ENCODE results near the gene SDC3.

SDC3 gene

DNA sequence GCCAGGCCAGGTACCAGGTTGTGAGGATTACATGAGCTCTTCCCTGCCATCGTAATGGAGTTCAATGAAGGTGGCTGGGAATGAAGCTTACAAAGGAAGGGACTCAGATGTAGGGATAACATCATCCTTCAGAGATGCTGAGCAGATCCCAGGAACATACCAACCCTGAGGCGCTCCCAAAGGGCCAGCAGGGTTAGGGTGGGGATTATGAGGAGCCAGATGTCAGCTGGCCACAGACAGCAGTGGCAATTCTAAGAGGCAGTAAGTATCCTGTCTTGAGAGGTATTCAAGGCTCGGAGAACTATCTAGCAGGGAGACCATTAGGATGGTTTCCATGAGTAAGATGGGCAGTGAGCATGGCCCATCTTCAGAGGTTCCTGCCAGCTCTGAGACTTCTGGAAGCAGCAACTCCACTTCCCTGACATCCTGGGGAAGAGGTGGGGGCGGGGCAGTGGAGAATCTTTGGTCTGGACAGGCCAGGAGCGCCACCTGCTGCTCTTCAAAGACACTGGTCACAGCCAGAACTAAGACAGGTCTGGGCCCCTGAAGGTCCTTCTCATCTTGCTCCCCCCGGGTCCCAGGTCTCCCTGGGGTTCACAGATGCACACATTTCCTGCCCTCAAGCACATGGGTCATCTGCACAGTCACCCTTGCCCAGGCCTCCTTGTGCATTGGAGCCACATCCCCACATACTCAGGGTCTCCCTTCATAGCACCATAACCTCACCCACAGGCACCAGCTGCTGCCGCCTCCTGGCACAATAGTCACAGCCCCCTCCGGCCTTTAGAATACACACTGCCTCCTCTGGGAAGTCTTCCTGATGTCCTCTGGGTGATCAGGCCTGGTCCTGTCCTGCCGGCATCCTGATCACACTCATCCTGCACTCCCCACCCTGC lies 2.7 kb upstream of the SDC3 start:
- DNase-seq = peak; percentile 86
- Histone ChIP-seq H2BK5ac (ENCODE audit: low read depth, low read length, poor library complexity, severe bottlenecking) (no peak overlapping the region), H2BK15ac (ENCODE audit: low read depth, poor library complexity, severe bottlenecking) (no peak overlapping the region), H3K9me3 (ENCODE audit: control insufficient read depth, low read length) (no peaks in the 10 kb centered on the region), H3K79me1 (replicated peaks; ENCODE audit: low read length, poor library complexity, severe bottlenecking) (peaks cover 6% of the 10 kb centered on the region), H3K18ac (ENCODE audit: low read depth in 1 of 2, low read length in 2 of 2) (peak overlapping the region in 1 of 2 experiments; percentile 49), H2BK12ac (ENCODE audit: low read length in 2 of 2) (peak overlapping the region; percentile 61 to 82), H3K27ac (ENCODE audit: low read length, poor library complexity, severe bottlenecking) (no peak overlapping the region), H3K4me3 (ENCODE audit: insufficient read depth in 1 of 2, low read depth in 1 of 2, low read length in 2 of 2) (no peak overlapping the region), H3K27me3 (ENCODE audit: control insufficient read depth in 1 of 2, insufficient read depth in 1 of 2, low read length in 2 of 2) (peaks cover 0 to 6% of the 10 kb centered on the region in 2 experiments), H3K14ac (ENCODE audit: low read length in 2 of 2) (no peak overlapping the region), H3K23ac (ENCODE audit: low read length in 2 of 2) (no peak overlapping the region), H3K4me1 (ENCODE audit: control insufficient read depth, insufficient read depth, low read depth, low read length) (peaks cover 24% of the 10 kb centered on the region), H2AK5ac (ENCODE audit: low read length, severe bottlenecking) (no peak overlapping the region), H4K91ac (ENCODE audit: low read length) (peak overlapping the region; percentile 81), H3K36me3 (ENCODE audit: control insufficient read depth in 1 of 2, insufficient read depth in 2 of 2, low read depth in 1 of 2, low read length in 2 of 2) (no peaks in the 10 kb centered on the region), H4K8ac (ENCODE audit: low read length) (peak overlapping the region; percentile 79), H2BK120ac (ENCODE audit: low read depth, low read length) (peak overlapping the region; percentile 61), H3K4me2 (ENCODE audit: low read length, poor library complexity, severe bottlenecking) (no peak overlapping the region), H3K4ac (ENCODE audit: low read depth in 1 of 2, low read length in 2 of 2) (peak overlapping the region in 1 of 2 experiments; percentile 46), H3K9ac (ENCODE audit: low read length) (no peak overlapping the region), H2AFZ (ENCODE audit: low read depth, low read length) (no peak overlapping the region)
- 47% methylated on average over 9 of the region's 9 CpGs for WGBS

- H4K91ac ChIP-seq (ENCODE audit: low read length) = peak overlapping the region; percentile 47
- peaks cover 0 to 6% of the 10 kb centered on the region in 2 experiments for H3K27me3 ChIP-seq (ENCODE audit: control insufficient read depth in 1 of 2, insufficient read depth in 1 of 2, low read length in 2 of 2)
- peaks cover 27% of the 10 kb centered on the region for H3K4me1 ChIP-seq (ENCODE audit: control insufficient read depth, insufficient read depth, low read depth, low read length)
- H2BK15ac ChIP-seq (ENCODE audit: low read depth, poor library complexity, severe bottlenecking) = no peak overlapping the region
- H2BK120ac ChIP-seq (ENCODE audit: low read depth, low read length) = no peak overlapping the region
- no peak overlapping the region for H2BK5ac ChIP-seq (ENCODE audit: low read depth, low read length, poor library complexity, severe bottlenecking)
- 76% methylated on average over 14 of the region's 14 CpGs for WGBS
- H2BK12ac ChIP-seq (ENCODE audit: low read length in 2 of 2) = peak overlapping the region; percentile 9 to 83
- H3K27ac ChIP-seq (ENCODE audit: low read length, poor library complexity, severe bottlenecking) = peak overlapping the region; percentile 14
- no peak overlapping the region for H2AK5ac ChIP-seq (ENCODE audit: low read length, severe bottlenecking)
- H3K36me3 ChIP-seq (ENCODE audit: control insufficient read depth in 1 of 2, insufficient read depth in 2 of 2, low read depth in 1 of 2, low read length in 2 of 2) = peaks cover 0 to 3% of the 10 kb centered on the region in 2 experiments
- H3K18ac ChIP-seq (ENCODE audit: low read depth in 1 of 2, low read length in 2 of 2) = peak overlapping the region; percentile 1 to 73
- no peaks in the 10 kb centered on the region for H3K9me3 ChIP-seq (ENCODE audit: control insufficient read depth, low read length)
- H3K4me3 ChIP-seq (ENCODE audit: insufficient read depth in 1 of 2, low read depth in 1 of 2, low read length in 2 of 2) = peak overlapping the region in 1 of 2 experiments; percentile 76
- peak overlapping the region; percentile 78 for H3K9ac ChIP-seq (ENCODE audit: low read length)
- DNase-seq = no peak
- peaks cover 7% of the 10 kb centered on the region for H3K79me1 ChIP-seq (replicated peaks; ENCODE audit: low read length, poor library complexity, severe bottlenecking)
- H3K4me2 ChIP-seq (ENCODE audit: low read length, poor library complexity, severe bottlenecking) = peak overlapping the region; percentile 89
- H3K14ac ChIP-seq (ENCODE audit: low read length in 2 of 2) = peak overlapping the region in 1 of 2 experiments; percentile 68
- no peak overlapping the region for H3K23ac ChIP-seq (ENCODE audit: low read length in 2 of 2)
- H2AFZ ChIP-seq (ENCODE audit: low read depth, low read length) = no peak overlapping the region
- H4K8ac ChIP-seq (ENCODE audit: low read length) = no peak overlapping the region
- H3K4ac ChIP-seq (ENCODE audit: low read depth in 1 of 2, low read length in 2 of 2) = peak overlapping the region; percentile 3 to 80
Measured at GRCh38 chr1:30909365-30910068, 959 bp upstream of the SDC3 start.

DNA sequence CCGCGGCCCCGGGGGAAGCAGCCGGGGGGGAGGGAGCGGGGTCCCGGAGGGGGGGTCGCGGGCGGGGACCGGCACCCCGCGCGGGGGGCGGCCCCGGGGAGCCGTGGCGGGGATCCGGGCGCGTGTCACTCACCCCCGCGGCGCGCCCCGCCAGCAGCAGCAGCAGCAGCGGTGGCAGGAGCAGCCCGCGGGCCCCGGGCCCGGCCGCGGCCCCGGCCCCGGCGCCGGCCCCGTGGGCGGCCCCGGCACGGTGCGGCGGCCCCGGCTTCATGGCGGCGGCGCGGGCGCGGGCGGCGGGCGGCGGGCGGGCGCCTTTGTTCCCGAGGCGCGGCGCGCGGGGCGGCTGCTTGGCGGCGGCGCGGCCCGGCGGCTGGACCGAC lies 252 bp downstream of the SDC3 start:
- Histone ChIP-seq H2BK15ac (ENCODE audit: low read depth, poor library complexity, severe bottlenecking) (no peak overlapping the region), H2AFZ (ENCODE audit: low read depth, low read length) (no peak overlapping the region), H2BK5ac (ENCODE audit: low read depth, low read length, poor library complexity, severe bottlenecking) (no peak overlapping the region), H3K18ac (ENCODE audit: low read depth in 1 of 2, low read length in 2 of 2) (no peak overlapping the region), H2BK12ac (ENCODE audit: low read length in 2 of 2) (no peak overlapping the region), H3K27ac (ENCODE audit: low read length, poor library complexity, severe bottlenecking) (no peak overlapping the region), H3K4me1 (ENCODE audit: control insufficient read depth, insufficient read depth, low read depth, low read length) (peaks cover 28% of the 10 kb centered on the region), H4K91ac (ENCODE audit: low read length) (no peak overlapping the region), H3K9me3 (ENCODE audit: control insufficient read depth, low read length) (no peaks in the 10 kb centered on the region), H3K79me1 (replicated peaks; ENCODE audit: low read length, poor library complexity, severe bottlenecking) (peaks cover 10% of the 10 kb centered on the region), H2AK5ac (ENCODE audit: low read length, severe bottlenecking) (no peak overlapping the region), H4K8ac (ENCODE audit: low read length) (no peak overlapping the region), H3K36me3 (ENCODE audit: control insufficient read depth in 1 of 2, insufficient read depth in 2 of 2, low read depth in 1 of 2, low read length in 2 of 2) (peaks cover 0 to 3% of the 10 kb centered on the region in 2 experiments), H3K4ac (ENCODE audit: low read depth in 1 of 2, low read length in 2 of 2) (no peak overlapping the region), H2BK120ac (ENCODE audit: low read depth, low read length) (peak overlapping the region; percentile 74), H3K27me3 (ENCODE audit: control insufficient read depth in 1 of 2, insufficient read depth in 1 of 2, low read length in 2 of 2) (peaks cover 0 to 6% of the 10 kb centered on the region in 2 experiments), H3K14ac (ENCODE audit: low read length in 2 of 2) (peak overlapping the region in 1 of 2 experiments; percentile 29), H3K9ac (ENCODE audit: low read length) (no peak overlapping the region), H3K23ac (ENCODE audit: low read length in 2 of 2) (no peak overlapping the region), H3K4me2 (ENCODE audit: low read length, poor library complexity, severe bottlenecking) (peak overlapping the region; percentile 89), H3K4me3 (ENCODE audit: insufficient read depth in 1 of 2, low read depth in 1 of 2, low read length in 2 of 2) (peak overlapping the region in 1 of 2 experiments; percentile 63)
- WGBS = 0% methylated on average over 11 of the region's 69 CpGs
- DNase-seq = no peak

Measured in mesenchymal stem cell (in vitro differentiated cells and primary cell).